K562 (cell line): Measurements from ENCODE around the gene TMIGD2. TPM values are rescaled to one million over a fixed set of nuclear protein-coding genes. Genes with fewer than 3 reads are reported as not detected.

Source experiments
- ARID2 ChIP-seq: fragments of 450-650 bp; IDR thresholded peaks from 2 replicates; pipeline ENCODE4 v1.6.1; 2017; ENCODE audit warnings: antibody characterized with exemption, mild to moderate bottlenecking
- BHLHE40 ChIP-seq: IDR thresholded peaks from 2 replicates; pipeline ENCODE4 v1.6.1; 2011; ENCODE audit warnings: low read length, improper control_type of control experiment
- BRF1 ChIP-seq: IDR thresholded peaks from 3 replicates; pipeline ENCODE4 v1.6.1; 2011; ENCODE audit warnings: borderline replicate concordance, mild to moderate bottlenecking; ENCODE audit not compliant: insufficient read length; ENCODE audit errors: extremely low read depth
- CEBPB ChIP-seq: fragments of 450-650 bp; IDR thresholded peaks from 2 replicates; pipeline ENCODE4 v1.6.1; 2016; ENCODE audit warnings: missing genetic modification characterization, missing compliant biosample characterization
- CHD2 ChIP-seq: IDR thresholded peaks from 2 replicates; pipeline ENCODE4 v1.6.1; 2011; ENCODE audit warnings: low read depth, low read length
- CXXC5 ChIP-seq: fragments of 250-450 bp; sonication (Bioruptor Pico); IDR thresholded peaks from 2 replicates; pipeline ENCODE4 v1.8.0; 2022; ENCODE audit warnings: inconsistent platforms, mild to moderate bottlenecking, moderate library complexity
- HDAC2 ChIP-seq: fragments of 450-650 bp; IDR thresholded peaks from 2 replicates; pipeline ENCODE4 v1.6.1; 2016; ENCODE audit warnings: mild to moderate bottlenecking
- L3MBTL2 ChIP-seq: fragments of 450-650 bp; IDR thresholded peaks from 2 replicates; pipeline ENCODE4 v1.6.1; 2016; ENCODE audit warnings: mild to moderate bottlenecking, moderate library complexity
- MAX ChIP-seq: sonication (generic); formaldehyde crosslinking; IDR thresholded peaks from 2 replicates; pipeline ENCODE4 v1.9.0; 2022; ENCODE audit warnings: mild to moderate bottlenecking, missing genetic modification reagents
- NCOA1 ChIP-seq: fragments of 450-650 bp; IDR thresholded peaks from 2 replicates; pipeline ENCODE4 v1.6.1; 2016; ENCODE audit warnings: low read depth
- NFYB ChIP-seq: IDR thresholded peaks from 2 replicates; pipeline ENCODE4 v1.6.1; 2011; ENCODE audit warnings: mild to moderate bottlenecking, moderate library complexity; ENCODE audit not compliant: insufficient read length; ENCODE audit errors: extremely low read depth
- PTBP1 ChIP-seq: fragments of 200-400 bp; formaldehyde crosslinking; IDR thresholded peaks from 2 replicates; pipeline ENCODE4 v1.6.1; 2017; ENCODE audit warnings: low read depth, low read length
- PYGO2 ChIP-seq: fragments of 450-650 bp; IDR thresholded peaks from 2 replicates; pipeline ENCODE4 v1.6.1; 2016; ENCODE audit warnings: mild to moderate bottlenecking, missing genetic modification characterization, moderate library complexity, missing compliant biosample characterization
- RFX5 ChIP-seq: IDR thresholded peaks from 2 replicates; pipeline ENCODE4 v1.6.1; 2011; ENCODE audit warnings: low read depth, mild to moderate bottlenecking, improper control_type of control experiment, low read length
- TEAD1 ChIP-seq, 2 experiments: fragments of 450-650 bp in 1 of 2; sonication (generic) in 1 of 2; formaldehyde crosslinking; IDR thresholded peaks; 2 replicates each; pipeline versions ENCODE4 v1.4.0 to v1.8.0; 2020 to 2022; ENCODE audit warnings: mild to moderate bottlenecking in 2 of 2, missing genetic modification reagents in 1 of 2
- TRIM28 ChIP-seq: fragments of 450-650 bp; IDR thresholded peaks from 2 replicates; pipeline ENCODE4 v1.6.1; 2017
- YBX1 ChIP-seq: fragments of 450-650 bp; IDR thresholded peaks from 2 replicates; pipeline ENCODE4 v1.7.1; 2016; ENCODE audit warnings: mild to moderate bottlenecking
- ZKSCAN1 ChIP-seq: fragments of 150-350 bp; IDR thresholded peaks from 2 replicates; pipeline ENCODE4 v1.6.1; 2016; ENCODE audit warnings: low read depth, low read length
- ZNF23 ChIP-seq: fragments of 250-450 bp; sonication (Bioruptor Pico); IDR thresholded peaks from 2 replicates; pipeline ENCODE4 v1.4.0; 2020; ENCODE audit warnings: mild to moderate bottlenecking
- ZNF407 ChIP-seq: fragments of 450-650 bp; IDR thresholded peaks from 2 replicates; pipeline ENCODE4 v1.6.1; 2016; ENCODE audit warnings: low read depth
- ZNF408 ChIP-seq: fragments of 250-450 bp; sonication (Bioruptor Pico); IDR thresholded peaks from 2 replicates; pipeline ENCODE4 v1.4.0; 2020; ENCODE audit warnings: low read depth, mild to moderate bottlenecking, moderate library complexity
- ZNF699 ChIP-seq: fragments of 250-450 bp; sonication (Bioruptor Pico); IDR thresholded peaks from 2 replicates; pipeline ENCODE4 v1.8.0; 2021; ENCODE audit warnings: mild to moderate bottlenecking, moderate library complexity; ENCODE audit not compliant: insufficient replicate concordance
- polyA plus RNA-seq, 8 experiments: library from polyadenylated mRNA; depleted of rRNA in 4 of 8; stranded (reverse) in 5 of 8; unstranded in 3 of 8; fragments of >200 nt; fragmentation: Nextera tagmentation in 2 of 8; fragmentation: Illumina TruSeq in 1 of 8; extraction: Ambion mirVana in 2 of 8; extraction: Trizol in 1 of 8; gene quantifications; 2 replicates each; pipeline versions ENCODE4 v1.2.1 to v1.2.3, GENCODE V29; 2011 to 2014; ENCODE audit warnings: inconsistent platforms in 1 of 8, missing spikeins in 1 of 8
- total RNA-seq, 7 experiments: library from RNA; depleted of rRNA in 6 of 7; stranded (reverse); fragments of >200 nt in 6 of 7; fragmentation: Illumina TruSeq in 2 of 7; extraction: Trizol in 2 of 7; gene quantifications; 2 replicates each; pipeline versions ENCODE4 v1.2.1 to v1.2.3, GENCODE V29; 2011 to 2021; ENCODE audit warnings: low replicate concordance in 1 of 7

TMIGD2 gene
- total and polyA plus RNA-seq, 9 of the 15 experiments (the other 6 are each of a cell fraction or from before 2014, with no cell fraction given), result not detected

- TF ChIP-seq ZNF407 (no peak), BRF1 (no peak), PTBP1 (no peak), ARID2 (no peak), TEAD1 (CRISPR knock-in tag; IDR thresholded peaks at IDR 0.05) (peak in 1 of 2 experiments; percentile 90; a peak in 1 of 4 replicates), TRIM28 (0 out of 2 replicates have a peak, but pooled peaks have one; percentile 65), CXXC5 (peak; percentile 91), HDAC2 (peak; percentile 67), L3MBTL2 (peak; percentile 76; the same call in 1 of the 2 replicates), ZNF23 (CRISPR knock-in tag) (no peak), NCOA1 (peak; percentile 99), CHD2 (peak; percentile 88), ZNF408 (CRISPR knock-in tag) (no peak), PYGO2 (tag) (no peak), RFX5 (no peak), MAX (CRISPR knock-in tag) (peak; percentile 74; the same call in 1 of the 2 replicates), NFYB (peak; percentile 100), CEBPB (tag) (no peak), BHLHE40 (peak; percentile 67; the same call in 1 of the 2 replicates), ZKSCAN1 (peak; percentile 63; the same call in 1 of the 2 replicates), YBX1 (no peak), ZNF699 (CRISPR knock-in tag) (no peak)
Observed at GRCh38 chr19:4246767-4247593, 55.2 kb downstream of the TMIGD2 start, which contains the start of gene YJU2 (continued).
